Measurements from ENCODE around the gene SYNGR1. TPM values are rescaled to one million over a fixed set of nuclear protein-coding genes. Genes with fewer than 3 reads are reported as not detected.

SYNGR1 gene
- total and polyA plus RNA-seq, 2 of the 8 experiments (the other 6 are each of a cell fraction or from before 2014, with no cell fraction given) = 32.5 to 84.7 TPM

GRCh38 chr22:39319284-39320022 is 30.3 kb upstream of the SYNGR1 start, which contains the start of gene RPL3 (continued):
- no peak for TF ChIP-seq CHD7 (IDR thresholded peaks at IDR 0.05; ENCODE audit: insufficient replicate concordance, low read length)
- TF ChIP-seq E2F6 (IDR thresholded peaks at IDR 0.05) = no peak; the same call in 1 of the 2 replicates
- peak; percentile 53; the same call in 1 of the 2 replicates for TF ChIP-seq EGR1 (IDR thresholded peaks at IDR 0.05; ENCODE audit: borderline replicate concordance, low read depth, low read length)
- TF ChIP-seq NRF1 (IDR thresholded peaks at IDR 0.05; ENCODE audit: low read depth, low read length) = peak; percentile 24; the same call in 1 of the 2 replicates
- TF ChIP-seq SAP30 (IDR thresholded peaks at IDR 0.05; ENCODE audit: insufficient read depth, insufficient replicate concordance, low read length) = no peak
- no peak for TF ChIP-seq ATF3 (IDR thresholded peaks at IDR 0.05; ENCODE audit: insufficient read depth, low read depth, low read length)
- no peak for TF ChIP-seq RXRA (IDR thresholded peaks at IDR 0.05; ENCODE audit: insufficient read depth, low read depth, low read length)
- no peak for TF ChIP-seq ZNF274 (IDR thresholded peaks at IDR 0.05; ENCODE audit: borderline replicate concordance, extremely low read depth, low read length)
